Endothelial cell (in vitro differentiated cells): ENCODE measurements around the gene ARMH4. TPM values are rescaled to one million over a fixed set of nuclear protein-coding genes. Genes with fewer than 3 reads are reported as not detected.

ENCODE experiments used
- DNase-seq: peaks from one replicate; pipeline ENCODE4 v3.0.0; 2021; ENCODE audit warnings: low spot score
- H3K27ac Mint-ChIP-seq: one replicate; pipeline ENCODE4 v1.8.0; 2021; ENCODE audit warnings: mixed read lengths, inconsistent platforms; ENCODE audit not compliant: unreplicated experiment
- H3K27me3 Mint-ChIP-seq: one replicate; pipeline ENCODE4 v1.8.0; 2021; ENCODE audit warnings: mild to moderate bottlenecking, moderate library complexity, mixed read lengths, inconsistent platforms; ENCODE audit not compliant: unreplicated experiment
- H3K36me3 Mint-ChIP-seq: one replicate; pipeline ENCODE4 v1.8.0; 2021; ENCODE audit warnings: mild to moderate bottlenecking, low read depth, mixed read lengths, inconsistent platforms; ENCODE audit not compliant: unreplicated experiment
- H3K4me1 Mint-ChIP-seq: one replicate; pipeline ENCODE4 v1.8.0; 2021; ENCODE audit warnings: mild to moderate bottlenecking, mixed read lengths, inconsistent platforms; ENCODE audit not compliant: unreplicated experiment
- H3K4me3 Mint-ChIP-seq: one replicate; pipeline ENCODE4 v1.8.0; 2021; ENCODE audit warnings: mild to moderate bottlenecking, mixed read lengths, inconsistent platforms; ENCODE audit not compliant: unreplicated experiment
- H3K9me3 Mint-ChIP-seq: one replicate; pipeline ENCODE4 v1.8.0; 2021; ENCODE audit warnings: mixed read lengths, inconsistent platforms; ENCODE audit not compliant: unreplicated experiment
- total RNA-seq: library from RNA; stranded (reverse); fragmentation: NEBNext Ultra II Directional; extraction: Animal tissue kit (Norgen Biotek cat#: 25700); gene quantifications from one replicate; pipeline ENCODE4 v1.2.1, GENCODE V29; 2021; ENCODE audit not compliant: unreplicated experiment
- TF ChIP-seq, protein P1 (sequence below): fragments of 200-600 bp; sonication (generic); IDR thresholded peaks from one replicate; pipeline ENCODE4 v1.5.0; 2021; ENCODE audit warnings: antibody characterized with exemption; ENCODE audit not compliant: unreplicated experiment

The ARMH4 gene
- total RNA-seq, 1 donor from 2014 or later: 10.5 TPM

DNA sequence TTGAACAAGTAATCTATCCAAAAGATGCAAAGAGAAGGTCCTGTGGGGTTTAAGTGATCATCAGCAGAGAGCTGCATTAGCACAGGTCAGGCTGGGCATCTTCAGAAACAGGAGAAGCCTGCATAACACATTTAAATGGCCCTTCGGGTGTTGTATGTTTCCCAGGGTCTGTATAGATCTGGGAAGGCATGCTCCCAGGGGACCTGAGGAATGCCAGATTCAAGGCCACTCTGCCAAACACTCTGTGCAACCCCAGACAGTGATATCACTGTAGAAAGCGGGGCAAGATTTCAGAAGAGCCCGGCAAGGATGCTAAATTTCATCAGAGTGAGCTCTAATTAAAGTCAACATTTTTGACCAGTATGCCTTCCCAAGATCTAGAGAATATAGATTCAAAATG, 92.9 kb downstream of the ARMH4 start:
- Mint-ChIP-seq H3K36me3 (peaks cover 4% of the 10 kb centered on the region), H3K4me1 (no peaks in the 10 kb centered on the region), H3K4me3 (no peak overlapping the region), H3K27me3 (no peaks in the 10 kb centered on the region), H3K9me3 (no peaks in the 10 kb centered on the region), H3K27ac (no peak overlapping the region)
- no peak for DNase-seq
- TF ChIP-seq, protein P1, sequence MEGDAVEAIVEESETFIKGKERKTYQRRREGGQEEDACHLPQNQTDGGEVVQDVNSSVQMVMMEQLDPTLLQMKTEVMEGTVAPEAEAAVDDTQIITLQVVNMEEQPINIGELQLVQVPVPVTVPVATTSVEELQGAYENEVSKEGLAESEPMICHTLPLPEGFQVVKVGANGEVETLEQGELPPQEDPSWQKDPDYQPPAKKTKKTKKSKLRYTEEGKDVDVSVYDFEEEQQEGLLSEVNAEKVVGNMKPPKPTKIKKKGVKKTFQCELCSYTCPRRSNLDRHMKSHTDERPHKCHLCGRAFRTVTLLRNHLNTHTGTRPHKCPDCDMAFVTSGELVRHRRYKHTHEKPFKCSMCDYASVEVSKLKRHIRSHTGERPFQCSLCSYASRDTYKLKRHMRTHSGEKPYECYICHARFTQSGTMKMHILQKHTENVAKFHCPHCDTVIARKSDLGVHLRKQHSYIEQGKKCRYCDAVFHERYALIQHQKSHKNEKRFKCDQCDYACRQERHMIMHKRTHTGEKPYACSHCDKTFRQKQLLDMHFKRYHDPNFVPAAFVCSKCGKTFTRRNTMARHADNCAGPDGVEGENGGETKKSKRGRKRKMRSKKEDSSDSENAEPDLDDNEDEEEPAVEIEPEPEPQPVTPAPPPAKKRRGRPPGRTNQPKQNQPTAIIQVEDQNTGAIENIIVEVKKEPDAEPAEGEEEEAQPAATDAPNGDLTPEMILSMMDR: no peak

DNA sequence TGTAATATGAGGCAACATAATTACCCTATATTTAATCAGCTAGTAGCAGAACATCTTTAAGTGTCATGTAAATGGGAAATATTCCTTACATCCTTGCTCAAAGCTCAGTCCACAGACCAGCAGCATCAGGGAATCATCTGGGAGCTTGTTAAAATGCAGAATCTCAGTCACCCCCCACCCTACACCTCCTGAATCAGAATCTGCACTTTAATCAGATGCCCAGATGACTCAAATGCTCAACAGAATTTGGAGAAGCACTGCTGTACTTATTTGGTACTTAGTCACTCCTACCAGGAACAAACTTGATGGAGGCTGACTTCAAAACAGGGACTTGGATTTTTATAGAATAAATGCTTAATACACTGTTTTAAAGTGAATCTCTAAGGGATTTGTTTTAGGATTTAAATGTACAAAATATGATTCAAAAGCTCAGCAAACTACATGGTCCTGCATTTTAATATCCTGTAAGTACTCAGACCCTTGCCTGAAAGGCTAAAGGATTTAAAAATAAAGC, 96.5 kb downstream of the ARMH4 start:
- H3K36me3 Mint-ChIP-seq: peaks cover 4% of the 10 kb centered on the region
- peaks cover 15% of the 10 kb centered on the region for H3K4me1 Mint-ChIP-seq
- no peak for DNase-seq
- TF ChIP-seq, protein P1: no peak
- H3K4me3 Mint-ChIP-seq: no peak overlapping the region
- H3K9me3 Mint-ChIP-seq: no peaks in the 10 kb centered on the region
- H3K27me3 Mint-ChIP-seq: no peaks in the 10 kb centered on the region
- no peak overlapping the region for H3K27ac Mint-ChIP-seq

DNA sequence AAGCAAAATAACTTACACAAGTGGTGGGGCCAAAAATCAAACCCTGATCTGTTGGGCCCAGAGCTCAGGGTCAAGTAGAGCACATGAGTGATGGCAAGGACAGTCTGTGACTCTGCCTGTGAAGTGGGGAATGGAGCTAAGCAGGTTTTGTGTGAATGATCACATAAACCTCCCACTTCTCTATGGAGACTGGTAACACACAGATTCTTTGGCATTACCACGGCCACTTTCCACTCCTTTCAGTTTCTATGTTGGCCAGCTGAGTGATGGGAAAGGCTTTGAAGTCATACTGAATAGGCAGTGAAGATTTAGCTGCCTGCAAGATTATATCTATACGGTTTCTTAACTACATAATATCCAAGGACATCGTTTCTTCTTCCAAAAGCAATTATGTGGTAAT, 97.9 kb downstream of the ARMH4 start:
- Mint-ChIP-seq H3K27me3 (no peaks in the 10 kb centered on the region), H3K36me3 (peaks cover 4% of the 10 kb centered on the region), H3K9me3 (no peaks in the 10 kb centered on the region), H3K4me1 (peaks cover 15% of the 10 kb centered on the region), H3K27ac (no peak overlapping the region), H3K4me3 (no peak overlapping the region)
- TF ChIP-seq, protein P1: no peak
- no peak for DNase-seq

DNA sequence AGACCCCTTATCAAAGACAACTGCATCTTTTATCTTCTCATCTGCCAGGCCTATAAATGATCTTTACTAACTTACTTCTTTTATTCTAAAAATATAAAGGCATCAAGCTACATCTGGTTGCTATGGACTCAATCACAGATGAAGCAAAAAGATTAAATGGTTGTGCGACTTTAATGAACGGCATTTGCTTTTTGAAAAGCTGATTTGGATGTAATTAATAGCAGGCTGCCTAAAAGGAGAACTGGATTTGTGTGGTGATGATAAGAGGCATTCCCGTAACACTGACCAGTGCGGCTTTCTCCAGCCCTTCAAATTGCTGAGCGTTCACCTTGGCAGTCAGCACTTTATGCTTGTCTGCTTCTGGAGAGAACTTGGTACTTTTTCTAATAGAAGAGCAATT, 103.8 kb downstream of the ARMH4 start:
- TF ChIP-seq, protein P1: no peak
- H3K27me3 Mint-ChIP-seq: no peaks in the 10 kb centered on the region
- DNase-seq: no peak
- H3K9me3 Mint-ChIP-seq: no peaks in the 10 kb centered on the region
- peaks cover 17% of the 10 kb centered on the region for H3K4me1 Mint-ChIP-seq
- H3K27ac Mint-ChIP-seq: no peak overlapping the region
- no peak overlapping the region for H3K4me3 Mint-ChIP-seq
- H3K36me3 Mint-ChIP-seq: no peaks in the 10 kb centered on the region

DNA sequence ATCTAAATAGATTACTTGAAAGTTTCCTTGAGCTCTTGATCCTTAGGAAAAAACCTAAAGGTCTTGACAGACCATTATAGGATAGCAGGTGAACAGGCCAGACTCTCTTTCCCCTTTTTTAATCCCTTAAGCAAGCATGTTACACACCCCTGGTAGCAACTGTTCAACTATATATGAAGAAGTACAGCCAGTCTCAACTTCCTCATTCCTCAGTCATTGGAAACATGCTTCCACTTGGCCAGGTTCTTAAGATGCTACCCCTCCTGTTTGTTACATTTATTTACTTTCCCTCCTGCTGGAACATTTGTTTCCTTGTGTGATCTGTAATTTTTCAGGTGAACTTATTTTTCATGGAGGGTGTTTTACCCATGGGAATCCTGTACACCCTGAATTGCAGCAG, 124.1 kb downstream of the ARMH4 start:
- TF ChIP-seq, protein P1: no peak
- H3K36me3 Mint-ChIP-seq: no peaks in the 10 kb centered on the region
- no peaks in the 10 kb centered on the region for H3K9me3 Mint-ChIP-seq
- H3K4me1 Mint-ChIP-seq: no peaks in the 10 kb centered on the region
- peaks cover 1% of the 10 kb centered on the region for H3K27me3 Mint-ChIP-seq
- H3K27ac Mint-ChIP-seq: no peak overlapping the region
- H3K4me3 Mint-ChIP-seq: no peak overlapping the region
- DNase-seq: no peak
